Adipocyte (in vitro differentiated cells): ENCODE results near the gene POLD2.

Source experiments
- DNase-seq: peaks from one replicate; pipeline ENCODE4 v3.0.0-alpha.2; 2015; ENCODE audit warnings: low read depth
- H3K27me3 ChIP-seq: replicated peaks from 2 replicates; pipeline ENCODE4 v1.7.0; 2013; ENCODE audit warnings: mild to moderate bottlenecking, low read length, moderate library complexity; ENCODE audit not compliant: control insufficient read depth, insufficient read depth
- H3K36me3 ChIP-seq: 2 replicates; pipeline ENCODE4 v1.7.0; 2013; ENCODE audit warnings: low read length, mild to moderate bottlenecking, moderate library complexity; ENCODE audit not compliant: control insufficient read depth, insufficient read depth, severe bottlenecking
- H3K4me1 ChIP-seq: 2 replicates; pipeline ENCODE4 v1.7.0; 2013; ENCODE audit warnings: mild to moderate bottlenecking, low read length, moderate library complexity; ENCODE audit not compliant: control insufficient read depth, insufficient read depth
- H3K4me3 ChIP-seq: 2 replicates; pipeline ENCODE4 v1.7.0; 2013; ENCODE audit warnings: mild to moderate bottlenecking, low read length, moderate library complexity
- H3K9ac ChIP-seq: 2 replicates; pipeline ENCODE4 v1.7.0; 2013; ENCODE audit warnings: mild to moderate bottlenecking, low read length, moderate library complexity
- H3K9me3 ChIP-seq: 2 replicates; pipeline ENCODE4 v1.7.0; 2013; ENCODE audit warnings: mild to moderate bottlenecking, low read length, moderate library complexity; ENCODE audit not compliant: control insufficient read depth

The POLD2 gene

DNA sequence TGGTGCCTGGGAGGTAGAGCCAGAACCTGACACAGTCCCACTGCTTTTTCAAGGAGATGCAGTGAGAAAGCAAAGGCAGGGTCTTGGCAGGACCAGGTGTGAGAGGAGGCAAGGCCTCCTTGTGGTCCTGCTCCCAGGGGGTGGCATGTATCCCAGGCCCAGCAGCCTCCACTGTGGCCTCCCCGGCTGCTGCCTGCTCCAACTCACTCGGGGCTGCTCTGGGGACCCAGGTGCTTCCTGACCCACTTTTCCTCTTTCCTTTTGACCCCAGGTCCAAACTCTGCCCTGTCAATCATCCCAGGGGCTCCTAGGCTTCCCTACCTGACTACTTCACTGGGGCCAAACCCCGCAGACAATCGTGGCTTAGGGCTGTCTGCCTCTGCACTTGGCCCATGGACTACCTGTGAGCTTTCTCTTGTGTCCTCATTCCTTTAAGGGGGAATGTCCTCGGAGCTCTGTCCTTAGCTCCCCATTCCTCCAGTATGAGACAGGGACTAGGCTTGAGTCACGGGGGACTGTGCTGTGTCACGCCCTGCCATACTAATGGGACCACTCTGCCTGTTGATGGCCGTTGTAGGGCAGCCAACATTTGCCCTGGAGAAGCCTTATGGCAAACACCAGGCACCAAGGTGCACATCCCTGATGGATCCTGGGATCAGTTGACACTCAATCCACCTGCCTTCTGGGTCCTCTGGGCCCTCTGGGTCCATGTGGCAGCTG lies 20.3 kb downstream of the POLD2 start:
- no peaks in the 10 kb centered on the region for H3K9me3 ChIP-seq
- peak overlapping the region; percentile 59 for H3K9ac ChIP-seq
- H3K4me3 ChIP-seq, result no peak overlapping the region
- peaks cover 60% of the 10 kb centered on the region for H3K4me1 ChIP-seq
- no peaks in the 10 kb centered on the region for H3K36me3 ChIP-seq
- no peaks in the 10 kb centered on the region for H3K27me3 ChIP-seq
- DNase-seq, result no peak

DNA sequence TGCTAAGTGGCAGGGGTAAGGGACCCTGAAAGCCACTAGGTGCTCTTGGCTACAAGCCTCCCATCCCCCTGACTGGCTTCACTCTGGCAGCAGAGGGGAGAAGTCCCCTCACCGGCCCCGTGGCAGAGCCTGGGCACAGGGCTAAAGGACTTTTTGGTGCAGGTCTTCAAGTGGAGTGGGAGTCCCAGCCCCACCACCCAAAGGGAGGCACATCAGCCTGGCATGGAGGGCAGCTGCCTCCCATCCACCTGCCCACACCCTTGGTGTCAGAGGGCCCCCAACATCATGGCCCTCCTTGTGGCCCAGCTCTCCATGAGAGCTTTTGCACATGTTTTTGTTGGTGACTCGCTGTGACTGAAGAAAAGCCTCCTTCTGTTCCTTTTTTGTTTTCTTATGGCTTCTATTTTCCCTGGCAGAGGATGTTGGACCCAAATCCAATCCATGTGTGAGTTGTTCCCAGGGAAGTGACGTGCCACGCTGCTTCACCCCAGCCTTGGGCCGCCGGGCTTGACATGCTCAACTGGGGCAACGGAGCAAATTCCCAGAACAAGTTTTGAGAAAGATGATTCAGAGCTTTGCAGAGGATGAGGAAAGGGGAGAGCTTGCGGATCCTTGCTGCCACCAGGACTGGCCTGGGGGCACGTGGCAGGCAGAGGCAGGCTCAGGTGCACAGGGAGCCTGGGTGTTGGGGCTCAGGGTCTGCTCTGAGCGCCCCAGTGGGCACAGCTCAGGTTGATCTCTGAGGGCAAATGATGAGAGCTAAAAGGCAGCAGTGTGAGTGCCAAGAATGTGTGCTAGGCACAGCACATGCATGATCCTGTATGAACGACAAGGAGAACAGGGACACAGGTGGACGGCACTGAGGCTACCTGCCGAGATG lies 21.1 kb downstream of the POLD2 start:
- Histone ChIP-seq H3K27me3 (no peaks in the 10 kb centered on the region), H3K4me3 (no peak overlapping the region), H3K9ac (peak overlapping the region; percentile 59), H3K4me1 (peaks cover 60% of the 10 kb centered on the region), H3K9me3 (no peaks in the 10 kb centered on the region), H3K36me3 (no peaks in the 10 kb centered on the region)
- DNase-seq, result peak; percentile 92

DNA sequence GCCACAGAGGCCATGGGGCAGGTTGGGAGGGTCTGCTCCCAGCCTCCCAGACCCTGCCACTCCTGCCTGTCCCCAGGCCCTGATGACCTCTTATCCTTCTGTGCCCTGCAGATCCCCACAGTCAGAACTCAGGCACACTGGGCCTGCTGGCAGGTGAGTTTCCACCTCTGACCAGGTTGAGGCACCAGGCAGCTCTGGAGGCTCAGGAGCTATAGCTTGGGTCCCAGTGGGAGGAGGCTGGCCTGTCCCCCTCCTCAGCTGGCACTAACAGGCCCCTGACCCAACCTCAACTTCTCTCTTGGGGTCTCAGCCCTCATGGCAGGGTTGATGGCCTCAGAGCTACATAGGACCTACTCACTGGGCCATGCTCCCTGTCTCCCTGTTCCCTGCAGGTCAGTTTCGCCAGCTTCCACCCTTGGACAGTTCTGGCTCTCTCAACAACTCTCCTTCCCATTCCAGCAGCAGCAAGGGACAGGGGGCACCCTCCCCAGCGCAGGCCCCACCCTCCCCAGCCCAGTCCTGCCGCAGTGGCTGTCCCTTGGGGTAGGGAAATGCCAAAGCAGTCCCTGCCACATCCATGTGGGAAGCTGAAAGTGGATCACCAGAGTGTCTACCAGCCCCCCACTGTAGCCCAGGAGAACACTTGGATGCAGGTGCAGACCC lies 21.9 kb downstream of the POLD2 start:
- peaks cover 56% of the 10 kb centered on the region for H3K4me1 ChIP-seq
- no peaks in the 10 kb centered on the region for H3K27me3 ChIP-seq
- no peak overlapping the region for H3K4me3 ChIP-seq
- peak overlapping the region; percentile 59 for H3K9ac ChIP-seq
- H3K36me3 ChIP-seq, result no peaks in the 10 kb centered on the region
- no peak for DNase-seq
- H3K9me3 ChIP-seq, result no peaks in the 10 kb centered on the region

DNA sequence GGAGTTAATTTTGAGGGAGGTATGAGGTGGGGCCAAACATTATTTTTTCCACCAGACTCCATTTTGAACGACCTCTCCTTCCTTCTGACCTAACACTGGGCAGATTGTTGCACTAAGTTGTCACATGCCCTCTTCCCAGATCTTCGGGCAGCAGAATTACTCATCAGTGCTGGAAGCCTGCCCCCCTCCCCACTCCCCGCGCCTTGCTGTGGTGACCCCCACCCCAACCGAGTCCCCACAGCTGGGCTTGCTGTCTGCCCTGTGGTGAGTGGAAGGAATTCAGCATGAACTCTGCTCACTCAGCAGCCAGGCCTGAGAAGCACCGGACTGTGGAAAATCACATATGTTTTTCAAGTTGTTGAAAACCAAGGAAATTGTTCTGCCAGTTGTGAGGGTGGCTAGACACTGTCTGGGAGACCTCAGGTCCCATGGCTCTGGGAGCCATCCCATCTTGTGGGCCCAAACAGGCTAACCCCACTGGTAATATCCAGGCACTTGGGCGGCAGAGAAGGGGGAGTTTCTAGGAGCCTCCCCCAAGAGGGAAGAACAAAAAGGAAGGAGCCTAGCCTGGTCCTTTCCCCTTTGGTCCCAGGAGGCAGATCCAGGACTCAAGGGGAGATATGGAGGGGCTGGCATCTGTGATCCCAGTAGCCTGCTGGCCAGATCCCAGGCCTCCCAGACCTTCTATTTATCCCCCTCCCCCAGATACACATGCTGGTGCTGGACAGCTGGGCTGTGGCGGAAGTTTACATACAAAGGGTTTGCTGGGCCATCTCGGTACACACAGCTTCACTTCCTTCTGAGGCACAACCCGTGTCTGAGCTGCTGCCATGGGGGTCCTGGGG lies 22.7 kb downstream of the POLD2 start:
- H3K36me3 ChIP-seq, result no peaks in the 10 kb centered on the region
- peaks cover 49% of the 10 kb centered on the region for H3K4me1 ChIP-seq
- no peak overlapping the region for H3K4me3 ChIP-seq
- no peaks in the 10 kb centered on the region for H3K27me3 ChIP-seq
- peak overlapping the region; percentile 55 for H3K9ac ChIP-seq
- no peaks in the 10 kb centered on the region for H3K9me3 ChIP-seq
- peak; percentile 76 for DNase-seq

DNA sequence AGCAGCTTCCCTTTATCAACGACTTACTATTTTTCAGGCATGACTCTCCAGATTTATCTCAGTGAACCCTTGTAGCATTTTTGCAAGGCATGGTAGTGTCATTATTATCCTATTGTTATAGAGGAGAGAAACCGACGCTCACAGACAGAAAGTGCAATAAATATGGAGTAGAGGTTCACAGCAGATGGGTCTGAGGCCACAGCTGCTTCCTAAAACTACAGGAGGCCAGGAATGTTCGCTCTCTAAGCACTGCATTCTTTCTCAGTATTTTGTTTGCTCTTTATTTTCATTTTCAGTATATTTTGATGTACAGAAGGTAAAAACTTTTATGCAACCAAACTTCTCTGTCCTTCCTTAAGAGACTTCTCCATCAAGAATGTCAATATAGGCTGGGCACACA lies 23.7 kb downstream of the POLD2 start:
- H3K27me3 ChIP-seq, result no peaks in the 10 kb centered on the region

DNA sequence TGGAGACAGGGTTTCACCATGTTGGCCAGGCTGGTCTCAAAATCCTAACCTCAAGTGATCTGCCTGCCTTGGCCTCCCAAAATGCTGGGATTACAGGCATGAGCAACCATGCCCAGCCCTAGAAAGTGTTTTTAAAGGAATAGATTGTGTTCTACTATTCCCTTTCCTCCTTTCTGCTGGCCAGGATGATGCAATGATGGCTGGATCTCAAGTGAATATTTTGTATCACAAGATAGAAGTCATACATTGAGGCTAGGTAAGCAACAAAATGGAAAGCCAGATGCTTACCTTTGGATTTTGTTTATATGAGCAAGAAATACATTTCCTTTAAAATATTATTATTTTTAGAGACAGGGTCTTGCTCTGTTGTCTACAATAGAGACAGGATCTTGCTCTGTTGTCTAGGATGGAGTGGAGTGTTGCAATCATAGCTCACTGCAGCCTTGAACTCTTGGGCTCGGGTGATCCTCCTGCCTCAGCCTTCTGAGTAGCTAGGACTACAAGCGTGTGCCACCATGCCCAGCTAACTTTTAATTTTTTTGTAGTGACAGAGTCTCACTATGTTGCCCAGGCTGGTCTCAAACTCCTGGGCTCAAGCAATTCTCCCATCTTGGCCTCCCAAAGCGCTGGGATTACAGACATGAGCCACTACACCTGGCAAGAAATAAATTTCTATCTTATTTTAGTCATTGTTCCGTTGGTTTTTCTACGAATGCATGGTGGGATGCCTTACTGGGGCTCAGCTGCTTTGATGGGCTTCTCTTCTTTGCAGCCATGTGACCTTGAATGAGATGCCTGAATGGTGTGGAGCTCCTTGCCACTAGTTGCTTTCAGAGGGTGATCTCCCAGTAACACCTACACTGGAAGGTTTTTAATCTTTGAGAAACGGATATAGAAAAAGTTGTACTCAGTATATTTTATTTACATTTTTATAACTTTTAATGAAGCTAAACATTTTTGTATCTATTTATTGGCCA lies 25.0 kb downstream of the POLD2 start:
- Histone ChIP-seq H3K36me3 (no peaks in the 10 kb centered on the region), H3K27me3 (no peaks in the 10 kb centered on the region)
- DNase-seq, result no peak

More for the DNA sequence above, 23.7 kb downstream of the POLD2 start:
- H3K9ac ChIP-seq, result no peak overlapping the region
- peaks cover 51% of the 10 kb centered on the region for H3K4me1 ChIP-seq
- no peaks in the 10 kb centered on the region for H3K9me3 ChIP-seq
- no peak overlapping the region for H3K4me3 ChIP-seq
- DNase-seq, result no peak
- H3K36me3 ChIP-seq, result no peaks in the 10 kb centered on the region

DNA sequence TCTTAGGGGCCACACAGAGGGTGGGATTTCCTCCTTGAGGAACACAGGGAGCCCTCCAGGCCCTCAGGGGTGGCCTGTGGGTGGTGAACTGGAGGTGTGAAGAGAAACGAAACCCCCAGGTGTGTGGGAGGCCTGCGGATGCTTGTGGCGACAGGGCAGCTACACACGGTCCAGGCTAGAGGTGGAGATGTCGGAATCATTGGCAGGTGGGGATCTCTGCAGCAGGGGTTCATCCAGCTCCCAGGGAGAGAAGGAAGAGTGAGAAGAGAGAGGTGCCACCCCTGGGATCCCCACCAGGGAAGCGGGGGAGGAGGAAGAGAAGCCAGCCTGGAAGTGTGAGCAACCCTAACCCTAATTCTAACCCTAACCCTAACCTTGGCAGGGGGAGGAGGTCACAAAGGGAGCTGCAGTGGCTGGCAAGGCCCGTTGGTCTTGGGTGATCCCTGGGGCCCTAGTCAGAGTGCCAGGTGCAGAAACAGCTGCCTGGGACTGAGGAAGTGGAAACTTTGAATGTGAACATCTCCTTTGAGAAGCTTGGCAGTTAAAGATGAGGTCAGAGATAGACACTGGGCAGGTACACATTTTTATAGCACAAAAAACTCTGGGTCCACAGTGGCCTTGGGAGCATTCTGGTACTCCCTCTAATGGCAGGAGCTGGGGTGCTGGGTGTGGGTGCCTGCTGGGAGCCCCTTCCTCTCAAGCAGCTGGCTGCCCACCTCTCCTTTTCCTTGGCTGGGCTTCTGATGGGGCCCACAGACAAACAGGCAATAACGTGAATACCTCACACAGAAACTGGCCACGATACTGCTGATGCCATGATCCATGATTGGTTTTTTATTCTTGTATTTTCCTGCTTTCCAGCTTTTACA lies 26.1 kb downstream of the POLD2 start:
- Histone ChIP-seq H3K27me3 (no peaks in the 10 kb centered on the region), H3K4me1 (peaks cover 49% of the 10 kb centered on the region), H3K36me3 (no peaks in the 10 kb centered on the region), H3K9ac (no peak overlapping the region), H3K4me3 (no peak overlapping the region), H3K9me3 (no peaks in the 10 kb centered on the region)
- no peak for DNase-seq

More for the DNA sequence above, 25.0 kb downstream of the POLD2 start:
- H3K9me3 ChIP-seq, result no peaks in the 10 kb centered on the region
- H3K4me1 ChIP-seq, result peaks cover 57% of the 10 kb centered on the region
- H3K4me3 ChIP-seq, result no peak overlapping the region
- no peak overlapping the region for H3K9ac ChIP-seq

DNA sequence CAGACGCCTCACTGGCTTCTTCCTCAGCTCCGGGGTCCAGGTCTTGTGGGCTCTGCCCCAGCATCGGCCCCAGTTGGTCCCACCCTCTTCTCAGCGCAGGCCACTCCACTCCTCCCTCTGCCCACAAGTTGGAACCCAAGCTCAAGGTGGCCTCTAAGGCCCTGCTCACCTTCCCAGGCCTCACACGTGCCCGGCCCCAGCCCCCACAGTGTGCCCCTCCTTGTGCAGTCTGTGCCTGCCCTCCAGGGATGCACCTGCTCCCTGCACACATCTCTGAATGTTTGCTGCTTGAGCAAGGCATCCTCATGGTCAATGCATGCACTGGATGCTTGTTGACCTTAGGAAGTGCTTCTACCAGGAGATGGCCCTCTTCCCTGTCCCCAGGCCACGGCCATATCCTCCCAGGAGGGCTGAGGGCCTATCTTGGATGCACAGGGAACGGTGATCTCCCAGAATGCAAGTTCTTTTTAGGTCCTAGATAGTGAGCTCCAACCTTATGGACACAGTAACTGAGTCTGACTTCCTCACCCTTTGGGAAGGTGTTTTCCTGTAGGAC lies 26.9 kb downstream of the POLD2 start:
- Histone ChIP-seq H3K36me3 (no peaks in the 10 kb centered on the region), H3K4me3 (no peak overlapping the region), H3K4me1 (peaks cover 41% of the 10 kb centered on the region), H3K9ac (no peak overlapping the region), H3K27me3 (no peaks in the 10 kb centered on the region), H3K9me3 (no peaks in the 10 kb centered on the region)
- DNase-seq, result no peak

DNA sequence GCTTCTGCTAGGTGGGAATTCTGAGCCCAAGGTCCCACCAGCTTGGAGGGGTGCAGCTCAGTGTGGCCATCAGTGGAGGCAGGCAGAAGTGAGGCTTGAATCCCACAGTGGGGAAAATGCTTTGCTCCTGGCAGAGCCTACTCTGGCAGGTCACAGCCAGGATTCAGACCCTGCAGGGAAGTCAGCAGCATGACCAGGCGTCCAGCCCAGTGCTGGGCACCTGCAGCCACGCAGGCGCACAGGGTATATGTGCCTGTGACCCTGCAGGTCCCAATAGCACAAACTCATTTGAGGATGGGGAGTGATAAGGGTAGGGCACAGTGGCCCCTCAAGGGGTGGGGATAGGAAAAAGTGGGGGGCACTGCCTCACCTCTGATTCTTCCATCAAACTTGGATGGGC lies 27.6 kb downstream of the POLD2 start:
- no peaks in the 10 kb centered on the region for H3K9me3 ChIP-seq
- H3K36me3 ChIP-seq, result no peaks in the 10 kb centered on the region
- no peaks in the 10 kb centered on the region for H3K27me3 ChIP-seq
- H3K9ac ChIP-seq, result peak overlapping the region; percentile 65
- no peak overlapping the region for H3K4me3 ChIP-seq
- no peak for DNase-seq
- peaks cover 36% of the 10 kb centered on the region for H3K4me1 ChIP-seq
